Activated naive CD4-positive, alpha-beta T cell (primary cell): ENCODE results near the gene CADPS2.
"Not testable (repeated sequence)": the region's sequence is repeated elsewhere in the genome, so short reads cannot be mapped to it uniquely, and the experiment has no call there.

Source experiments
- DNase-seq, 4 experiments: peaks; one replicate each; lab custom pipeline; 2025; lab: John Stamatoyannopoulos, UW

CADPS2 gene

DNA sequence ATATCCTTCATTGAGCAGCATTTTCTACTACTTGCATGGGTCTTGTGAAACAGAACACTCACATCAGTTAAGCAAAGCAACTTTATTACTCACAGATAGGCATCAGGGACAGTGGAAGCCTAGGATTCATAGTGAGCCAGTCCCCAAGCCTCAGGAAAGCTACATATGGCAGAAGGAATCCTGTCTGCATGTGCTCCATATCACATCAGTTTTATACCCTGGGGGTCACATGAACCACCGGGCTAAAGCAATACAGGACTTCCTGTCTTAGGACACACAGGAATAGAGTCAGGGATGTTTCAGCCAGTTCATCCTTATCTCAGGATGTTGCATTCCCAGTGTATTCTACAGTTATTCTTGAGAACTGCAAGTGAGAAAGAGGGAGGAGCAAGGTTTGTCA, 596.8 kb downstream of the CADPS2 start:
- DNase-seq: no peak

DNA sequence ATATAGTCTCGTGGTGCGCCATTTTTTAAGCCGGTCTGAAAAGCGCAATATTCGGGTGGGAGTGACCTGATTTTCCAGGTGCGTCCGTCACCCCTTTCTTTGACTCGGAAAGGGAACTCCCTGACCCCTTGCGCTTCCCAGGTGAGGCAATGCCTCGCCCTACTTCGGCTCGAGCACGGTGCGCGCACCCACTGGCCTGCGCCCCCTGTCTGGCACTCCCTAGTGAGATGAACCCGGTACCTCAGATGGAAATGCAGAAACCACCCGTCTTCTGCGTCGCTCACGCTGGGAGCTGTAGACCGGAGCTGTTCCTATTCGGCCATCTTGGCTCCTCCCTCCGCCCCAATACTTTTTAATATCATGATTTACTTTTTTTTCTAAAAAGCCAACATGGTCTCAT, 601.7 kb downstream of the CADPS2 start:
- DNase-seq: not testable (repeated sequence)

DNA sequence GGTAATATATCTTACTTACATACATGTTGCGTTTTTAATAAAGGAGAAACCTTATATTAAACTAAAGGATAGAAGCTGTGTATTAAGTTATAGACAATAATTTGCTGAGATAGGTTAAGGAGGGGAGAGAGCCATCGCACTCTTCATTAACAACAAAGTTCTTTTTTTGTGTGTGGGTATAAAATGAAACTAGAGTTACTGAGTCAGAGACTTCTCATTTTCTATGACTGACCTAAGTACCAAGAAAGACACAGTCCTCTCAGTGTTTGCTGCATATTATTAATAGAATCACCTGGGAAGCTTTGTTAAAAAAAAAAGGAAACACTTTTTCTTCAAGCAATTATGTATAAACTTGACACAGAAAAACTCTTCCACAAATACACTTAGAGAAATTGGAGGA, 613.1 kb downstream of the CADPS2 start:
- no peak for DNase-seq

DNA sequence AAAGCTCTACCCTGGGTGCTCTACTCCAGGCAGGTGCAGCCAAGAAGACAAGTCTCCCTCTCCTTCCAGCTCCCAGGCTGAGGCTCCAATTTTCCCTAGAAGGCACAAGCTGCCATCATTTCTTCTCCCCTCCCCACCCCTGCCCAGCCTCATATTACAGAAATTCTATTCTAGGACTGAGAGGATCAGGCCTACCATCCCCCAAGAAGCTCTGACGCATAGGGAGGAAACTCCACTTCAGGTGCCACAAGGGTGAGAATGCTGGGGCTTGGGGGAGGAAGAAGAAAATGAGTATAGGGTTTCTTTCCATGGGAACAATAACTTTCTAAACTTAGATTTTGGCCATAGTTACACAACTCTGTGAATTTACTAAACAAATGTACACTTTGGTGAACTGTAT, 617.0 kb downstream of the CADPS2 start:
- DNase-seq: no peak
